NK-92 (cell line): ENCODE results near the gene RNF183.

Experiments
- DNase-seq: peaks from one replicate; lab custom pipeline; 2025; ENCODE audit not compliant: unreplicated experiment; lab: John Stamatoyannopoulos, UW

Gene RNF183

GRCh38 chr9:113302792-113303418 is at the start of gene RNF183:
TSS of gene RNF183 (minus strand) at chr9:113303376. CDS start at chr9:113298184, 5,192 bp downstream.
- DNase-seq: no peak

- no peak for DNase-seq
Measured at GRCh38 chr9:113352411-113352810, 49.2 kb upstream of the RNF183 start.

GRCh38 chr9:113352006-113352405 is 48.8 kb upstream of the RNF183 start:
- no peak for DNase-seq

- DNase-seq: no peak
Measured at GRCh38 chr9:113350937-113351336, 47.8 kb upstream of the RNF183 start.

- no peak for DNase-seq
Measured at GRCh38 chr9:113350107-113350661, 47.0 kb upstream of the RNF183 start.

- no peak for DNase-seq
Measured at GRCh38 chr9:113349445-113350094, 46.4 kb upstream of the RNF183 start, which contains the start of gene BSPRY. TSS of gene BSPRY (plus strand) at chr9:113349541. CDS start at chr9:113349580, 39 bp downstream.

GRCh38 chr9:113349066-113349444 is 45.9 kb upstream of the RNF183 start:
- no peak for DNase-seq

GRCh38 chr9:113348437-113348836 is 45.3 kb upstream of the RNF183 start:
- no peak for DNase-seq

GRCh38 chr9:113345671-113346070 is 42.5 kb upstream of the RNF183 start:
- DNase-seq: no peak

GRCh38 chr9:113345190-113345589 is 42.0 kb upstream of the RNF183 start:
- DNase-seq: no peak

- DNase-seq: no peak
Measured at GRCh38 chr9:113343732-113344231, 40.6 kb upstream of the RNF183 start.

GRCh38 chr9:113341712-113342410 is 38.7 kb upstream of the RNF183 start:
- DNase-seq: no peak

GRCh38 chr9:113340011-113340699 is 37.0 kb upstream of the RNF183 start, which contains the start of gene WDR31:
TSS of gene WDR31 (minus strand) at chr9:113340275. CDS start at chr9:113332022, 8,253 bp downstream.
- no peak for DNase-seq

- DNase-seq: no peak
Measured at GRCh38 chr9:113337714-113338113, 34.5 kb upstream of the RNF183 start.

GRCh38 chr9:113331780-113332179 is 28.6 kb upstream of the RNF183 start:
- no peak for DNase-seq

GRCh38 chr9:113328045-113328782 is 25.0 kb upstream of the RNF183 start:
- no peak for DNase-seq

- no peak for DNase-seq
Measured at GRCh38 chr9:113326230-113326629, 23.1 kb upstream of the RNF183 start.

- no peak for DNase-seq
Measured at GRCh38 chr9:113322671-113323070, 19.5 kb upstream of the RNF183 start.

- no peak for DNase-seq
Measured at GRCh38 chr9:113320051-113320450, 16.9 kb upstream of the RNF183 start.

GRCh38 chr9:113319054-113319453 is 15.9 kb upstream of the RNF183 start:
- DNase-seq: no peak
